K562 (cell line): Measurements from ENCODE around the gene ZMYND19. TPM values are rescaled to one million over a fixed set of nuclear protein-coding genes. Genes with fewer than 3 reads are reported as not detected.

Experiments used
- ARID1B ChIP-seq: fragments of 450-650 bp; IDR thresholded peaks from 2 replicates; pipeline ENCODE4 v1.6.1; 2016; ENCODE audit warnings: antibody characterized with exemption, mild to moderate bottlenecking, inconsistent platforms
- CHD1 ChIP-seq: fragments of 200-600 bp; sonication (generic); IDR thresholded peaks from one replicate; pipeline ENCODE4 v1.6.1; 2012; ENCODE audit warnings: mild to moderate bottlenecking, moderate library complexity, low read length, inconsistent platforms
- EP300 ChIP-seq: IDR thresholded peaks from 2 replicates; pipeline ENCODE4 v1.6.1; 2012; ENCODE audit warnings: low read length, improper control_type of control experiment
- HNRNPUL1 ChIP-seq: fragments of 200-400 bp; formaldehyde crosslinking; IDR thresholded peaks from 2 replicates; pipeline ENCODE4 v1.6.1; 2017; ENCODE audit warnings: low read length
- HSF4 ChIP-seq: fragments of 250-450 bp; sonication (Bioruptor Pico); IDR thresholded peaks from 2 replicates; pipeline ENCODE4 v2.1.2; 2022; ENCODE audit warnings: mild to moderate bottlenecking, moderate library complexity, borderline replicate concordance
- ID3 ChIP-seq, 2 experiments: fragments of 250-450 bp in 1 of 2; fragments of 450-650 bp in 1 of 2; sonication (Bioruptor Pico) in 1 of 2; IDR thresholded peaks; 2 replicates each; pipeline versions ENCODE4 v1.6.1 to v1.8.0; 2016 to 2021; ENCODE audit warnings: mild to moderate bottlenecking in 2 of 2, moderate library complexity in 2 of 2, missing compliant biosample characterization in 1 of 2, missing genetic modification characterization in 1 of 2
- ILF3 ChIP-seq: fragments of 450-650 bp; IDR thresholded peaks from 2 replicates; pipeline ENCODE4 v1.6.1; 2018; ENCODE audit warnings: antibody characterized with exemption, mild to moderate bottlenecking, moderate library complexity, borderline replicate concordance
- MAFF ChIP-seq: IDR thresholded peaks from 2 replicates; pipeline ENCODE4 v1.6.1; 2012; ENCODE audit warnings: low read length, improper control_type of control experiment
- MYBL2 ChIP-seq, 2 experiments: fragments of 450-650 bp in 1 of 2; sonication (generic) in 1 of 2; formaldehyde crosslinking in 1 of 2; IDR thresholded peaks; 2 replicates each; pipeline versions ENCODE4 v1.6.1 to v1.8.1; 2017 to 2022; ENCODE audit warnings: borderline replicate concordance in 1 of 2, inconsistent platforms in 1 of 2, low read depth in 1 of 2, mild to moderate bottlenecking in 1 of 2, missing genetic modification reagents in 1 of 2, moderate library complexity in 1 of 2
- PCBP1 ChIP-seq: fragments of 200-400 bp; formaldehyde crosslinking; IDR thresholded peaks from 2 replicates; pipeline ENCODE4 v1.6.1; 2018; ENCODE audit warnings: mild to moderate bottlenecking, low read depth, low read length; ENCODE audit not compliant: poor library complexity, severe bottlenecking
- TAF7 ChIP-seq: fragments of 450-650 bp; IDR thresholded peaks from 2 replicates; pipeline ENCODE4 v1.6.1; 2016; ENCODE audit warnings: missing genetic modification characterization, missing compliant biosample characterization
- TFE3 ChIP-seq: fragments of 450-650 bp; formaldehyde crosslinking; IDR thresholded peaks from 2 replicates; pipeline ENCODE4 v1.4.0; 2020; ENCODE audit warnings: mild to moderate bottlenecking, mixed read lengths
- ZBTB40 ChIP-seq, 2 experiments: fragments of 450-650 bp in 1 of 2; sonication (generic) in 1 of 2; formaldehyde crosslinking in 1 of 2; IDR thresholded peaks; 2 replicates each; pipeline versions ENCODE4 v1.7.1 to v1.9.0; 2016 to 2022; ENCODE audit warnings: inconsistent platforms in 1 of 2, mild to moderate bottlenecking in 1 of 2, missing genetic modification reagents in 1 of 2
- ZNF444 ChIP-seq: fragments of 250-450 bp; sonication (Bioruptor Pico); IDR thresholded peaks from 2 replicates; pipeline ENCODE4 v1.4.0; 2020; ENCODE audit warnings: mild to moderate bottlenecking, moderate library complexity
- ZNF57 ChIP-seq: fragments of 450-650 bp; formaldehyde crosslinking; IDR thresholded peaks from 2 replicates; pipeline ENCODE4 v1.4.0; 2020; ENCODE audit warnings: mild to moderate bottlenecking, moderate library complexity
- polyA plus RNA-seq, 8 experiments: library from polyadenylated mRNA; depleted of rRNA in 4 of 8; stranded (reverse) in 5 of 8; unstranded in 3 of 8; fragments of >200 nt; fragmentation: Nextera tagmentation in 2 of 8; fragmentation: Illumina TruSeq in 1 of 8; extraction: Ambion mirVana in 2 of 8; extraction: Trizol in 1 of 8; gene quantifications; 2 replicates each; pipeline versions ENCODE4 v1.2.1 to v1.2.3, GENCODE V29; 2011 to 2014; ENCODE audit warnings: inconsistent platforms in 1 of 8, missing spikeins in 1 of 8
- total RNA-seq, 7 experiments: library from RNA; depleted of rRNA in 6 of 7; stranded (reverse); fragments of >200 nt in 6 of 7; fragmentation: Illumina TruSeq in 2 of 7; extraction: Trizol in 2 of 7; gene quantifications; 2 replicates each; pipeline versions ENCODE4 v1.2.1 to v1.2.3, GENCODE V29; 2011 to 2021; ENCODE audit warnings: low replicate concordance in 1 of 7

The ZMYND19 gene
- total and polyA plus RNA-seq, 9 of the 15 experiments (the other 6 are each of a cell fraction or from before 2014, with no cell fraction given) = 1.0 to 86.7 (median 44.0) TPM

GRCh38 chr9:137605121-137606004 is 15.1 kb upstream of the ZMYND19 start, which contains the start of gene ARRDC1 (continued):
- peak; percentile 50 for TF ChIP-seq CHD1
- TF ChIP-seq ZNF444 = no peak
- TF ChIP-seq ZBTB40 (IDR thresholded peaks at IDR 0.05) = no peak
- no peak for TF ChIP-seq ZBTB40 (CRISPR knock-in tag; IDR thresholded peaks at IDR 0.05)
- no peak for TF ChIP-seq TAF7 (tag)
- TF ChIP-seq ID3 (CRISPR knock-in tag; IDR thresholded peaks at IDR 0.05) = no peak
- TF ChIP-seq ID3 (tag; IDR thresholded peaks at IDR 0.05) = no peak
- peak; percentile 20 for TF ChIP-seq PCBP1
- peak; percentile 59; the same call in 1 of the 2 replicates for TF ChIP-seq ILF3
- TF ChIP-seq ZNF57 = no peak
- no peak for TF ChIP-seq MYBL2 (IDR thresholded peaks at IDR 0.05; ENCODE audit: low read depth)
- no peak for TF ChIP-seq MYBL2 (CRISPR knock-in tag; IDR thresholded peaks at IDR 0.05; ENCODE audit: borderline replicate concordance)
- TF ChIP-seq EP300 = no peak
- TF ChIP-seq HNRNPUL1 = no peak
- TF ChIP-seq TFE3 (CRISPR knock-in tag) = no peak
- no peak for TF ChIP-seq ARID1B
- TF ChIP-seq HSF4 (CRISPR knock-in tag) = no peak
- no peak for TF ChIP-seq MAFF
